Hepatocyte (in vitro differentiated cells): ENCODE measurements around the gene CDK5R2. TPM values are rescaled to one million over a fixed set of nuclear protein-coding genes. Genes with fewer than 3 reads are reported as not detected.
A peak's percentile ranks its signal among the peaks of the same experiment; 100 is the strongest.

ENCODE experiments used
- DNase-seq: peaks from one replicate; pipeline ENCODE4 v3.0.0-alpha.2; 2016; ENCODE audit warnings: low spot score
- H2AFZ ChIP-seq: fragments of 200-600 bp; sonication (generic); 2 replicates; pipeline ENCODE4 v1.6.0; 2016; ENCODE audit warnings: antibody characterized with exemption, mild to moderate bottlenecking
- H3K27ac ChIP-seq: fragments of 200-600 bp; sonication (generic); 2 replicates; pipeline ENCODE4 v1.5.1; 2016; ENCODE audit warnings: mild to moderate bottlenecking
- H3K27me3 ChIP-seq: fragments of 200-600 bp; sonication (generic); 2 replicates; pipeline ENCODE4 v1.6.1; 2016
- H3K36me3 ChIP-seq: fragments of 200-600 bp; sonication (generic); replicated peaks from 2 replicates; pipeline ENCODE4 v1.5.1; 2016; ENCODE audit warnings: low read depth; ENCODE audit not compliant: insufficient read depth
- H3K4me1 ChIP-seq: fragments of 200-600 bp; sonication (generic); 2 replicates; pipeline ENCODE4 v1.5.1; 2016; ENCODE audit warnings: mild to moderate bottlenecking, moderate library complexity; ENCODE audit not compliant: insufficient read depth
- H3K4me2 ChIP-seq: fragments of 200-600 bp; sonication (generic); 2 replicates; pipeline ENCODE4 v1.6.0; 2016
- H3K4me3 ChIP-seq: fragments of 200-600 bp; sonication (generic); 2 replicates; pipeline ENCODE4 v1.5.1; 2016; ENCODE audit warnings: mild to moderate bottlenecking
- H3K79me2 ChIP-seq: fragments of 200-600 bp; sonication (generic); 2 replicates; pipeline ENCODE4 v1.6.0; 2017; ENCODE audit warnings: mild to moderate bottlenecking
- H3K9me2 ChIP-seq: fragments of 200-600 bp; sonication (generic); replicated peaks from 2 replicates; pipeline ENCODE4 v1.6.0; 2017; ENCODE audit warnings: mild to moderate bottlenecking; ENCODE audit not compliant: insufficient read depth
- H3K9me3 ChIP-seq: fragments of 200-600 bp; sonication (generic); 2 replicates; pipeline ENCODE4 v1.5.1; 2016; ENCODE audit warnings: low read depth, mild to moderate bottlenecking
- H4K20me1 ChIP-seq: fragments of 200-600 bp; sonication (generic); 2 replicates; pipeline ENCODE4 v1.6.0; 2016; ENCODE audit warnings: mild to moderate bottlenecking; ENCODE audit not compliant: insufficient read depth, poor library complexity, severe bottlenecking
- EZH2 ChIP-seq: fragments of 200-600 bp; sonication (generic); IDR thresholded peaks from 2 replicates; pipeline ENCODE4 v1.6.1; 2016; ENCODE audit warnings: antibody characterized with exemption, mild to moderate bottlenecking, borderline replicate concordance
- EZH2phosphoT487 ChIP-seq: fragments of 200-600 bp; sonication (generic); IDR thresholded peaks from one replicate; pipeline ENCODE4 v1.6.1; 2018; ENCODE audit warnings: antibody characterized with exemption, mild to moderate bottlenecking, low read depth, moderate library complexity; ENCODE audit not compliant: unreplicated experiment, severe bottlenecking
- WGBS: methylation state at CpG from one replicate; pipeline ENCODE4 v1.1.6; 2016; ENCODE audit warnings: low lambda C conversion rate; ENCODE audit errors: missing lambda C conversion rate; 5-methylcytosine and 5-hydroxymethylcytosine counted together
- polyA plus RNA-seq: library from polyadenylated mRNA; unstranded; fragments of >200 nt; fragmentation: Nextera tagmentation; extraction: Ambion mirVana; gene quantifications from 2 replicates; pipeline ENCODE4 v1.2.1, GENCODE V29; 2016
- total RNA-seq: library from RNA; depleted of rRNA; stranded (reverse); fragments of >200 nt; gene quantifications from 2 replicates; pipeline ENCODE4 v1.2.3, GENCODE V29; 2014
- TF ChIP-seq, protein P1 (sequence below): fragments of 200-600 bp; sonication (generic); IDR thresholded peaks from 2 replicates; pipeline ENCODE4 v1.5.1; 2016; ENCODE audit warnings: antibody characterized with exemption, mild to moderate bottlenecking; ENCODE audit not compliant: poor library complexity

CDK5R2 gene
- total and polyA plus RNA-seq, 2 experiments from 2014 or later: 0.37 TPM; not detected in 1

DNA sequence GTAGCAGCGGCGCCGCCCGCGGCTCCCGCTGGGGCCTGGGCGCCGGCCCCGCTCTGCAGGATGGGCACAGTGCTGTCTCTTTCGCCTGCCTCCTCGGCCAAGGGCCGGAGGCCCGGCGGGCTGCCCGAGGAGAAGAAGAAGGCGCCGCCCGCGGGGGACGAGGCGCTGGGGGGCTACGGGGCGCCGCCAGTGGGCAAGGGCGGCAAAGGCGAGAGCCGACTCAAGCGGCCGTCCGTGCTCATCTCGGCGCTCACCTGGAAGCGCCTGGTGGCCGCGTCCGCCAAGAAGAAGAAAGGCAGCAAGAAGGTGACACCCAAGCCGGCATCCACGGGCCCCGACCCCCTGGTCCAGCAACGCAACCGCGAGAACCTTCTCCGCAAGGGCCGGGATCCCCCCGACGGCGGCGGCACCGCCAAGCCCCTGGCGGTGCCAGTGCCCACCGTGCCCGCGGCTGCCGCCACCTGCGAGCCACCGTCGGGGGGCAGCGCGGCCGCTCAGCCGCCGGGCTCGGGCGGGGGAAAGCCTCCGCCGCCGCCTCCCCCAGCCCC lies 369 bp downstream of the CDK5R2 start:
- H3K27ac ChIP-seq: no peak overlapping the region
- H3K4me3 ChIP-seq: peak overlapping the region; percentile 36
- H3K79me2 ChIP-seq: no peaks in the 10 kb centered on the region
- H3K4me2 ChIP-seq: peak overlapping the region; percentile 96
- H3K4me1 ChIP-seq: peaks cover 7% of the 10 kb centered on the region
- no peak for DNase-seq
- 5% methylated on average over 38 of the region's 67 CpGs for WGBS
- peak overlapping the region; percentile 56 for H2AFZ ChIP-seq
- H4K20me1 ChIP-seq: no peaks in the 10 kb centered on the region
- no peaks in the 10 kb centered on the region for H3K9me2 ChIP-seq
- H3K27me3 ChIP-seq: peaks cover 89% of the 10 kb centered on the region
- no peaks in the 10 kb centered on the region for H3K9me3 ChIP-seq
- TF ChIP-seq EZH2: peak; percentile 82
- TF ChIP-seq EZH2phosphoT487: peak; percentile 36
- TF ChIP-seq, protein P1, sequence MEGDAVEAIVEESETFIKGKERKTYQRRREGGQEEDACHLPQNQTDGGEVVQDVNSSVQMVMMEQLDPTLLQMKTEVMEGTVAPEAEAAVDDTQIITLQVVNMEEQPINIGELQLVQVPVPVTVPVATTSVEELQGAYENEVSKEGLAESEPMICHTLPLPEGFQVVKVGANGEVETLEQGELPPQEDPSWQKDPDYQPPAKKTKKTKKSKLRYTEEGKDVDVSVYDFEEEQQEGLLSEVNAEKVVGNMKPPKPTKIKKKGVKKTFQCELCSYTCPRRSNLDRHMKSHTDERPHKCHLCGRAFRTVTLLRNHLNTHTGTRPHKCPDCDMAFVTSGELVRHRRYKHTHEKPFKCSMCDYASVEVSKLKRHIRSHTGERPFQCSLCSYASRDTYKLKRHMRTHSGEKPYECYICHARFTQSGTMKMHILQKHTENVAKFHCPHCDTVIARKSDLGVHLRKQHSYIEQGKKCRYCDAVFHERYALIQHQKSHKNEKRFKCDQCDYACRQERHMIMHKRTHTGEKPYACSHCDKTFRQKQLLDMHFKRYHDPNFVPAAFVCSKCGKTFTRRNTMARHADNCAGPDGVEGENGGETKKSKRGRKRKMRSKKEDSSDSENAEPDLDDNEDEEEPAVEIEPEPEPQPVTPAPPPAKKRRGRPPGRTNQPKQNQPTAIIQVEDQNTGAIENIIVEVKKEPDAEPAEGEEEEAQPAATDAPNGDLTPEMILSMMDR: no peak
- H3K36me3 ChIP-seq: no peaks in the 10 kb centered on the region

DNA sequence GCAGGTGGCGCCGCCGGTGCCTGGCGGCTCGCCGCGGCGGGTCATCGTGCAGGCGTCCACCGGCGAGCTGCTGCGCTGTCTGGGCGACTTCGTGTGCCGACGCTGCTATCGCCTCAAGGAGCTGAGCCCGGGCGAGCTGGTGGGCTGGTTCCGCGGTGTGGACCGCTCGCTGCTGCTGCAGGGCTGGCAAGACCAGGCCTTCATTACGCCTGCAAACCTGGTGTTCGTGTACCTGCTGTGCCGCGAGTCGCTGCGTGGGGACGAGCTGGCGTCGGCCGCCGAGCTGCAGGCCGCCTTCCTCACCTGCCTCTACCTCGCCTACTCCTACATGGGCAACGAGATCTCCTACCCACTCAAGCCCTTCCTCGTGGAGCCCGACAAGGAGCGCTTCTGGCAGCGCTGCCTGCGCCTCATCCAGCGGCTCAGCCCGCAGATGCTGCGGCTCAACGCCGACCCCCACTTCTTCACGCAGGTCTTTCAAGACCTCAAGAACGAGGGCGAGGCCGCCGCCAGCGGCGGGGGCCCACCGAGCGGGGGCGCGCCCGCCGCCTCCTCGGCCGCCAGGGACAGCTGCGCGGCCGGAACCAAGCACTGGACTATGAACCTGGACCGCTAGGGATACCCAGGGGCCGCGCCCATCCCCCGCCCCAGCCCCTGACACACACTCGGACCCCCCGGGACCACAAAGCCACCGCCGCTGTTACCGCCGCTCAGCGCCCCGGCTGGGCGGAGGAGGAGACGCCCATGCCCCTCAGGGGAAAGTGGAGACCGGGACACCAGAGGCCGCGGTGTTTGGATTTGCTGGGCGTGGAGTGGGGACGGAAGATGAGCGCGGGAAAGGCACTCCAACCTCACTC lies 1.1 kb downstream of the CDK5R2 start:
- Histone ChIP-seq H4K20me1 (no peaks in the 10 kb centered on the region), H3K4me2 (peak overlapping the region; percentile 63), H2AFZ (no peak overlapping the region), H3K4me1 (peaks cover 7% of the 10 kb centered on the region), H3K4me3 (no peak overlapping the region), H3K79me2 (no peaks in the 10 kb centered on the region), H3K36me3 (no peaks in the 10 kb centered on the region), H3K9me3 (no peaks in the 10 kb centered on the region), H3K27me3 (peaks cover 82% of the 10 kb centered on the region), H3K27ac (no peak overlapping the region), H3K9me2 (no peaks in the 10 kb centered on the region)
- no peak for DNase-seq
- TF ChIP-seq, protein P1: no peak
- peak; percentile 68 for TF ChIP-seq EZH2phosphoT487
- peak; percentile 90 for TF ChIP-seq EZH2
- WGBS: 7% methylated on average over 76 of the region's 87 CpGs

DNA sequence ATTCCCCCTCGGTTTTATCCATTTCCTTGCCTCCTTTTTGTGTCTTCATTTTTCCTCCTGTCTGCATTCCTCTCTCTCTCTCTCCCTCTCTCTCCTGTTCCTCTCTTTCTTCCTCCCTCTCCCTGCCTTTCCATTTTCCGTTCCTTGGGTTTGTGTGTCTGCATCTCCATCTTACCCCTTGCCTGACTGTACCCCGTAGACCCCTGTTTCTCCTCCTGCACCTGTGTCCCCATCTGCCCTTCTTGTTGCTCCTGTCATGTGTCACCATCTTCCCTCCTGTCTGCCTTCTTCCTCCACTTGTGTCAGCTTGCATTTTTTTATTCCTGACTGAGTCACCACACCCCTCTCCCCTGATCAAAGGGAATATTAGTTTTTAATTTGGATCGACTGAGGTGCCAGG lies 1.8 kb downstream of the CDK5R2 start:
- H3K4me2 ChIP-seq: peak overlapping the region; percentile 63
- H4K20me1 ChIP-seq: no peaks in the 10 kb centered on the region
- no peak overlapping the region for H3K4me3 ChIP-seq
- H3K79me2 ChIP-seq: no peaks in the 10 kb centered on the region
- H3K4me1 ChIP-seq: peaks cover 7% of the 10 kb centered on the region
- 40% methylated on average over 3 of the region's 4 CpGs for WGBS
- no peaks in the 10 kb centered on the region for H3K36me3 ChIP-seq
- no peak overlapping the region for H3K27ac ChIP-seq
- H3K9me3 ChIP-seq: no peaks in the 10 kb centered on the region
- no peak overlapping the region for H2AFZ ChIP-seq
- H3K9me2 ChIP-seq: no peaks in the 10 kb centered on the region
- no peak for DNase-seq
- peak; percentile 27 for TF ChIP-seq EZH2phosphoT487
- TF ChIP-seq, protein P1: no peak
- H3K27me3 ChIP-seq: peaks cover 79% of the 10 kb centered on the region
